Endothelial cell of umbilical vein (primary cell): ENCODE results near the gene ATXN7L1. TPM values are rescaled to one million over a fixed set of nuclear protein-coding genes. Genes with fewer than 3 reads are reported as not detected.

Experiments
- BruUV-seq: library from RNA; stranded (reverse); fragments of 400-500 nt; replicated peaks from 2 replicates; lab custom pipeline; 2021; lab: Mats Ljungman, UMichigan
- CTCF ChIA-PET: fragments of 300-600, 350-600 bp; sonication (Branson Sonifier 250); formaldehyde crosslinking; loops from one replicate; lab custom pipeline; 2021; ENCODE audit warnings: antibody characterized with exemption, inconsistent platforms; lab: Charles Lee
- POLR2A ChIA-PET: fragments of 300-600, 350-600 bp; sonication (Branson Sonifier 250); formaldehyde crosslinking; loops from one replicate; lab custom pipeline; 2021; ENCODE audit warnings: antibody characterized with exemption, inconsistent platforms; lab: Charles Lee
- DNase-seq: peaks from one replicate; pipeline ENCODE4 v3.0.0-alpha.2; 2011; ENCODE audit warnings: low read depth, low spot score
- FAIRE-seq: peaks from 2 replicates; lab custom pipeline; 2011; peaks lifted over from hg19 to GRCh38; lab: Jason Lieb, UNC
- H2AFZ ChIP-seq: 2 replicates; pipeline ENCODE4 v1.6.0; 2012; ENCODE audit warnings: low read depth, low read length, control low read depth, inconsistent platforms
- H3K27ac ChIP-seq: 2 replicates; pipeline ENCODE4 v1.5.1; 2011; ENCODE audit warnings: low read depth, mild to moderate bottlenecking, control low read depth, low read length, moderate library complexity; ENCODE audit not compliant: insufficient read depth
- H3K27me3 ChIP-seq, 2 experiments: 2 replicates each; pipeline versions ENCODE4 v1.6.0 to v1.6.1; 2011; ENCODE audit warnings: low read length in 2 of 2, mixed read lengths in 1 of 2; ENCODE audit not compliant: control insufficient read depth in 2 of 2, insufficient read depth in 2 of 2
- H3K36me3 ChIP-seq, 2 experiments: 2 replicates in 1 of 2; 3 replicates in 1 of 2; pipeline ENCODE4 v1.5.1; 2011; ENCODE audit warnings: low read length in 2 of 2, mild to moderate bottlenecking in 1 of 2, moderate library complexity in 1 of 2; ENCODE audit not compliant: control insufficient read depth in 2 of 2, insufficient read depth in 2 of 2; ENCODE audit errors: extremely low read depth in 1 of 2
- H3K4me1 ChIP-seq: 3 replicates; pipeline ENCODE4 v1.5.1; 2011; ENCODE audit warnings: mild to moderate bottlenecking, low read length; ENCODE audit not compliant: control insufficient read depth, insufficient read depth; ENCODE audit errors: extremely low read depth
- H3K4me2 ChIP-seq: 2 replicates; pipeline ENCODE4 v1.6.1; 2011; ENCODE audit warnings: low read length, control low read depth, mixed read lengths; ENCODE audit not compliant: insufficient read depth
- H3K4me3 ChIP-seq, 3 experiments: fragments of 200-600 bp in 1 of 3; sonication (generic), shearing (Covaris generic) in 1 of 3; replicated peaks in 1 of 3; 2 replicates each; pipeline ENCODE4 v1.5.1; 2011 to 2016; ENCODE audit warnings: control low read depth in 3 of 3, low read length in 3 of 3, mild to moderate bottlenecking in 2 of 3, inconsistent platforms in 1 of 3, low read depth in 1 of 3, moderate library complexity in 1 of 3; ENCODE audit not compliant: insufficient read depth in 1 of 3
- H3K79me2 ChIP-seq: 2 replicates; pipeline ENCODE4 v1.6.0; 2012; ENCODE audit warnings: low read length, inconsistent platforms; ENCODE audit not compliant: control insufficient read depth, insufficient read depth
- H3K9ac ChIP-seq: replicated peaks from 2 replicates; pipeline ENCODE3; 2011; ENCODE audit warnings: low read length, control low read depth; ENCODE audit not compliant: insufficient read depth; ENCODE audit errors: extremely low read depth
- H3K9me1 ChIP-seq: replicated peaks from 3 replicates; pipeline ENCODE4 v1.6.0; 2011; ENCODE audit warnings: mild to moderate bottlenecking, low read length; ENCODE audit not compliant: control insufficient read depth, insufficient read depth; ENCODE audit errors: extremely low read depth
- H3K9me3 ChIP-seq: replicated peaks from 2 replicates; pipeline ENCODE4 v1.5.1; 2012; ENCODE audit warnings: low read length, inconsistent platforms; ENCODE audit not compliant: control insufficient read depth, insufficient read depth
- H4K20me1 ChIP-seq: replicated peaks from 2 replicates; pipeline ENCODE3; 2011; ENCODE audit warnings: mild to moderate bottlenecking, low read length; ENCODE audit not compliant: control insufficient read depth, insufficient read depth; ENCODE audit errors: extremely low read depth
- EZH2 ChIP-seq: IDR thresholded peaks from 2 replicates; pipeline ENCODE4 v1.6.1; 2012; ENCODE audit warnings: borderline replicate concordance, low read depth, mild to moderate bottlenecking, moderate library complexity, low read length, inconsistent platforms; ENCODE audit not compliant: severe bottlenecking
- FOS ChIP-seq: IDR thresholded peaks from 2 replicates; pipeline ENCODE4 v1.6.1; 2011; ENCODE audit warnings: mild to moderate bottlenecking, low read length, moderate library complexity, borderline replicate concordance; ENCODE audit not compliant: insufficient read depth
- GATA2 ChIP-seq: IDR thresholded peaks from 2 replicates; pipeline ENCODE4 v1.7.0; 2011; ENCODE audit warnings: low read depth, mild to moderate bottlenecking, moderate library complexity, mixed read lengths, low read length; ENCODE audit not compliant: insufficient read length, insufficient read depth
- JUN ChIP-seq: IDR thresholded peaks from 2 replicates; pipeline ENCODE4 v1.6.1; 2011; ENCODE audit warnings: borderline replicate concordance, low read depth; ENCODE audit not compliant: insufficient read length, insufficient read depth
- MYC ChIP-seq: IDR thresholded peaks from one replicate; pipeline ENCODE4 v1.6.1; 2011; ENCODE audit warnings: mild to moderate bottlenecking, low read depth, low read length
- POLR2A ChIP-seq: IDR thresholded peaks from 2 replicates; pipeline ENCODE4 v1.6.1; 2012; ENCODE audit warnings: low read depth, mild to moderate bottlenecking, control low read depth, low read length
- POLR2AphosphoS5 ChIP-seq: IDR thresholded peaks from 2 replicates; pipeline ENCODE4 v1.6.1; 2012; ENCODE audit warnings: low read depth, mild to moderate bottlenecking, control low read depth, low read length, moderate library complexity; ENCODE audit not compliant: insufficient read depth
- dilution Hi-C: fragments of 300-500 bp; cut with MboI; formaldehyde crosslinking; loops from one replicate; pipeline ENCODE4 v1.15.0; 2019; ENCODE audit warnings: low sequenced_read_pairs; ENCODE audit not compliant: extremely low pct_ligation_motif_present
- intact Hi-C: fragments of 100-400 bp; cut with micrococcal nuclease; formaldehyde crosslinking; loops from one replicate; pipeline ENCODE4 v1.10.0; 2022
- polyA plus RNA-seq, 4 experiments: library from polyadenylated mRNA; depleted of rRNA in 3 of 4; stranded (reverse) in 3 of 4; unstranded in 1 of 4; fragments of >200 nt; gene quantifications; 2 replicates each; pipeline versions ENCODE4 v1.2.1 to v1.2.3, GENCODE V29; 2011 to 2012; ENCODE audit warnings: missing spikeins in 1 of 4
- total RNA-seq: library from RNA; stranded (reverse); gene quantifications from 2 replicates; pipeline ENCODE4 v1.2.3, GENCODE V29; 2021
- TF ChIP-seq, protein P1 (sequence below), 2 donors: IDR thresholded peaks; 1 replicate in 1 of 2; 2 replicates in 1 of 2; pipeline ENCODE4 v1.5.1; 2011; ENCODE audit warnings: low read length in 2 of 2, mild to moderate bottlenecking in 2 of 2, moderate library complexity in 2 of 2, control low read depth in 1 of 2, inconsistent platforms in 1 of 2, low read depth in 1 of 2; ENCODE audit not compliant: insufficient read depth in 1 of 2; ENCODE audit errors: extremely low read depth in 1 of 2
- TF ChIP-seq, protein P2 (sequence below): IDR thresholded peaks from 2 replicates; pipeline ENCODE4 v1.6.1; 2011; ENCODE audit not compliant: insufficient read depth, insufficient read length

ATXN7L1 gene
- total and polyA plus RNA-seq, 2 donors (not counting 3 experiments of a cell fraction or from before 2014, with no cell fraction given) = 4.6 to 15.6 TPM

DNA sequence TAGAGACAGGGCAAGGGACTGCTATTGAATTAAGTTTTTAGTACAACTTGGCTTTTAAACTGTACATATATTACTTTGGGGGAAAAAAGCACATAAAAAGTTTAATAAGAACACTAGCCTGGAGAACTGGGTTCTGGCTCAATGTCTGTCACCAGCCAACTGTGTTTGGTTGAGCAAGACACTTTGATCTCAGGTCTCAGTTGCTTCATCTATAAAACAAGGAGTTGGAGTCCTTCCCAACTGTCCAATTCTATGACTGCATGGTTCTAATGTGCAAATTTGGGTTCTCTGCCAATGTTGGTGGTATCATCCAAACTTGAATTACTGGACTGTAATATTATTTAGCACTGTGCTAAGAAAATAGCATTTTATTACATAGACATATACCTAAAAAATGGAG is 50.3 kb downstream of the ATXN7L1 start:
- FAIRE-seq (no peak), DNase-seq (no peak)
- Histone ChIP-seq H3K4me1 (peaks cover 19% of the 10 kb centered on the region), H4K20me1 (no peaks in the 10 kb centered on the region), H3K9me1 (no peaks in the 10 kb centered on the region), H3K4me3 (no peak overlapping the region), H2AFZ (no peak overlapping the region), H3K27ac (no peak overlapping the region), H3K27me3 (no peaks in the 10 kb centered on the region), H3K36me3 (no peaks in the 10 kb centered on the region), H3K4me2 (no peak overlapping the region), H3K9ac (no peak overlapping the region), H3K9me3 (no peaks in the 10 kb centered on the region), H3K79me2 (no peaks in the 10 kb centered on the region)
- BruUV-seq = no TSS peak
- CTCF ChIA-PET = interaction anchor here (0.9 kb wide), 1 partner anchor 9 kb away, joined by 3 read pairs; no protein-coding TSS in a partner anchor
- POLR2A ChIA-PET = no interaction called here
- intact Hi-C loops (no loop called here), dilution Hi-C loops (no loop called here)
- TF ChIP-seq JUN (no peak), MYC (no peak), FOS (no peak), POLR2A (no peak), POLR2AphosphoS5 (no peak), GATA2 (no peak), EZH2 (no peak)
- TF ChIP-seq, protein P1, sequence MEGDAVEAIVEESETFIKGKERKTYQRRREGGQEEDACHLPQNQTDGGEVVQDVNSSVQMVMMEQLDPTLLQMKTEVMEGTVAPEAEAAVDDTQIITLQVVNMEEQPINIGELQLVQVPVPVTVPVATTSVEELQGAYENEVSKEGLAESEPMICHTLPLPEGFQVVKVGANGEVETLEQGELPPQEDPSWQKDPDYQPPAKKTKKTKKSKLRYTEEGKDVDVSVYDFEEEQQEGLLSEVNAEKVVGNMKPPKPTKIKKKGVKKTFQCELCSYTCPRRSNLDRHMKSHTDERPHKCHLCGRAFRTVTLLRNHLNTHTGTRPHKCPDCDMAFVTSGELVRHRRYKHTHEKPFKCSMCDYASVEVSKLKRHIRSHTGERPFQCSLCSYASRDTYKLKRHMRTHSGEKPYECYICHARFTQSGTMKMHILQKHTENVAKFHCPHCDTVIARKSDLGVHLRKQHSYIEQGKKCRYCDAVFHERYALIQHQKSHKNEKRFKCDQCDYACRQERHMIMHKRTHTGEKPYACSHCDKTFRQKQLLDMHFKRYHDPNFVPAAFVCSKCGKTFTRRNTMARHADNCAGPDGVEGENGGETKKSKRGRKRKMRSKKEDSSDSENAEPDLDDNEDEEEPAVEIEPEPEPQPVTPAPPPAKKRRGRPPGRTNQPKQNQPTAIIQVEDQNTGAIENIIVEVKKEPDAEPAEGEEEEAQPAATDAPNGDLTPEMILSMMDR (IDR thresholded peaks at IDR 0.05; ENCODE audit: extremely low read depth in 1 of 2, insufficient read depth in 1 of 2, low read depth in 1 of 2, low read length in 2 of 2) = no peak
- TF ChIP-seq, protein P2, sequence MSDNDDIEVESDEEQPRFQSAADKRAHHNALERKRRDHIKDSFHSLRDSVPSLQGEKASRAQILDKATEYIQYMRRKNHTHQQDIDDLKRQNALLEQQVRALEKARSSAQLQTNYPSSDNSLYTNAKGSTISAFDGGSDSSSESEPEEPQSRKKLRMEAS = no peak
